NCI-H446 treated with DMSO at 0.1 percent for 48 hours (cell line): Measurements from ENCODE around the gene UTP18.
A peak's percentile ranks its signal among the peaks of the same experiment; 100 is the strongest.
"Not testable (repeated sequence)": the region's sequence is repeated elsewhere in the genome, so short reads cannot be mapped to it uniquely, and the experiment has no call there.

Source experiments
- DNase-seq: peaks from one replicate; lab custom pipeline; 2025; lab: John Stamatoyannopoulos, UW

UTP18 gene

GRCh38 chr17:51260237-51261023 lies at the start of gene UTP18:
Gene UTP18, plus strand, starts transcription at chr17:51260546. Its CDS starts 39 bp downstream, at chr17:51260585.
- peak; percentile 91 for DNase-seq

GRCh38 chr17:51214920-51215319 lies 45.4 kb upstream of the UTP18 start:
- no peak for DNase-seq

- DNase-seq: no peak
Observed at GRCh38 chr17:51217946-51218345, 42.4 kb upstream of the UTP18 start.

GRCh38 chr17:51221322-51221721 lies 39.0 kb upstream of the UTP18 start:
- DNase-seq: no peak

GRCh38 chr17:51224402-51225262 lies 35.7 kb upstream of the UTP18 start:
- no peak for DNase-seq

- DNase-seq: not testable (repeated sequence)
Observed at GRCh38 chr17:51225523-51225922, 34.8 kb upstream of the UTP18 start.

GRCh38 chr17:51228161-51228560 lies 32.2 kb upstream of the UTP18 start:
- DNase-seq: no peak

GRCh38 chr17:51229889-51230288 lies 30.5 kb upstream of the UTP18 start:
- DNase-seq: no peak

- no peak for DNase-seq
Observed at GRCh38 chr17:51230306-51230705, 30.0 kb upstream of the UTP18 start.

- no peak for DNase-seq
Observed at GRCh38 chr17:51231999-51232398, 28.3 kb upstream of the UTP18 start.

- no peak for DNase-seq
Observed at GRCh38 chr17:51234162-51234561, 26.2 kb upstream of the UTP18 start.

GRCh38 chr17:51238255-51238887 lies 22.0 kb upstream of the UTP18 start:
- DNase-seq: no peak

GRCh38 chr17:51240275-51240674 lies 20.1 kb upstream of the UTP18 start:
- no peak for DNase-seq

- DNase-seq: no peak
Observed at GRCh38 chr17:51244041-51244440, 16.3 kb upstream of the UTP18 start.

GRCh38 chr17:51245535-51245934 lies 14.8 kb upstream of the UTP18 start:
- no peak for DNase-seq

- DNase-seq: no peak
Observed at GRCh38 chr17:51250314-51250840, 10.0 kb upstream of the UTP18 start.

- DNase-seq: no peak
Observed at GRCh38 chr17:51251010-51251409, 9.3 kb upstream of the UTP18 start.

- no peak for DNase-seq
Observed at GRCh38 chr17:51255673-51256072, 4.7 kb upstream of the UTP18 start.

- no peak for DNase-seq
Observed at GRCh38 chr17:51256101-51256500, 4.2 kb upstream of the UTP18 start.

- no peak for DNase-seq
Observed at GRCh38 chr17:51257150-51258081, 2.9 kb upstream of the UTP18 start.
